Measurements from ENCODE around the gene MSI2.

The MSI2 gene

GRCh38 chr17:57557416-57557815 lies 301.1 kb downstream of the MSI2 start:
- DNase-seq (ENCODE audit: low read depth): no peak

GRCh38 chr17:57557834-57558681 lies 301.7 kb downstream of the MSI2 start:
- DNase-seq (ENCODE audit: low read depth): no peak

GRCh38 chr17:57559226-57559625 lies 302.9 kb downstream of the MSI2 start:
- DNase-seq (ENCODE audit: low read depth): no peak

DNA sequence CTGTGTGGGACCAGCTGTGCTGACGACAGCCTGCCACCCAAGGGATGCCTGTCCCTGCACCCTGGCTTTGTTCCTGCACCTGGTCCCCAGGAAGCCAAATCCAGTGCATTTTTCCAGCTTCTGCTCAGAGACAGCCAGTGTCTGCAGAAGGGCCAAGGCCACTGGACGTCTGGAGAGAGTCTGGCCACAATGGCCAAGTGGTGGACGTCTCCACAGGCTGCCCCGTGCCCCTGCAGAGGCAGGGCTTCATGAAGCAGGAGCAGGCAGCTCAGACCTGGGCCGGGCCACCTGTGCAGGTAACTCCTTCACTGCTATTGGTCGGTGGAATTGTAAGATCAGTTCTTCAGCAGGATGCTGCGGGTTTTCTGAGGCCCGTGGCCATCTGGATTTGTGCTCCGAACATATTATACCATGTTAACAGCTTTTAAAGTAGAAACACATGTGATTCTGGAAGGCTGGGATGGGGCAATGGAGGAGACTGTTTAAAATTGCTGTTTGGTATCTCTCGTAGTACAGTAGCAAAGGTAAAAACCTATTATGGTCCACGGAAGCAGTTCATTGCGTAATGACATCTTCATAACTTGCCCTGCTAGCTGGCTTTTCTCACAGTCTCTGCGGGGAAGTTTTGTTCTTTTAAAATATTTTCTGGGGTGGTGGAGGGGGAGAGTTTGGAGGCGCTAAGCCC lies 303.5 kb downstream of the MSI2 start:
- no peak for DNase-seq (ENCODE audit: low read depth)

GRCh38 chr17:57560319-57560705 lies 304.0 kb downstream of the MSI2 start:
- DNase-seq (ENCODE audit: low read depth): no peak

- DNase-seq (ENCODE audit: low read depth): no peak
These were observed 304.9 kb downstream of the MSI2 start for GRCh38 chr17:57561072-57561861.

DNA sequence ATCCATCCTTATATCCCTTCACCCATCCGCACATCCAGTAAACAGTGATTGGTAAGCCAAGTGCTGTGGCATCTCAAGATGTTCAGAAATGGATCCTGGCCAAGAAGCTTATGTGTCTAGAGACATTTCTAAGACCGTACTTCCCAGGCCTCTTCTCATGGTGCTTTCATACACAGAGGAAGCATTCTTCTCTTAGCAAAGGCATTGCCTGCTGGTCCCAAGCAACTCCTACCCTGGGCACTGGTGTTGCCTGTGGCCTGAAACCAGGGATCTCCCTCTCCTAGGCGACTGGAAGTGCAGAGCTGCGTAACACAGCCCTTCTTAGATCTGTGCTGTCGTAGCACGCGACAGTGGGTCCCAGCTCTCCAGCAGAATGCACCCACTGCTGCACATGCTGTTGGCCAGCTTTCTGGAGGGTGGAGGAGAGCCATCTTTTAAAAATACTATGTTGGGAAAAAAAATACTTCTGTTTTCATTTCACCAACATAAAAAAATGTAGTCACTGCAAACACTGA lies 305.9 kb downstream of the MSI2 start:
- DNase-seq (ENCODE audit: low read depth): no peak

DNA sequence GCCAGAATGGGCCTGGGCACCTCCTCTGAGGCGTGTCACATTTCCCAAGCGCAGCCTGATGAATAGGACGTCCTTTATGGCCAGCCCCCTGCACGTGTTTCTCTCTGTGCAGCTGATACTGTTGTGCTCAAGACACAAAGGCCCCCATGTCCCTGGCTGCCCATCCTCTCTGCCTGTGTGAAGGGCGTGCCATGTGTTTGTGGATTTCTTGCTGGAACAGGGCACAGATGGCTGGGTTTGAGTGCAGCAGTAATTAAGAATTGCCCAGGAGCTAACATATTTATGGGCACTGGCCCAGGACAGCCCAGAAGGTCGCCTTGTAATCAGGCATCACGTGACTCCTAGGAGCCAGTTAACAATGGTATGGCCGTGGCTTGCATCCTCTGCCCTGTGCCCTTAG lies 307.6 kb downstream of the MSI2 start:
- DNase-seq (ENCODE audit: low read depth): no peak

DNA sequence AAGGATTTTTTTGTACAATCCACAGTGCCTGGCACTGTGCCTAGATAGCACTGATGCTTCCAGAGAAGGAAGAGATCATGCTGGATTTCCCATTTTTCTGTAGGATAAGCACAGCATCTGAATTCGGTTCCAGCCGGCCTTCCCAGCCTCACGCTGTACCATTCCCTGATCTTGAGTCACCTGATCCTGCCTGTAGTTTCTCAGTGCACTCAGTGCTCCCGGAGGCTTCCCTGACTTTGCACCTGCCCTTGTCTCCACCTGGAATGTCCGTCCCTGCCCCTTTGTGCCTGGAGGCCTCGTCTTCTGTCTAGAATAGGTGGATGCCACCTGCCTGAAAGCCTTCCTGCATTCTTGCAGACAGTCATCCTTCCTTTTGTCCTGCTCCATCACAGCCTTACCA lies 308.9 kb downstream of the MSI2 start:
- no peak for DNase-seq (ENCODE audit: low read depth)

GRCh38 chr17:57566721-57567120 lies 310.4 kb downstream of the MSI2 start:
- DNase-seq (ENCODE audit: low read depth): no peak

GRCh38 chr17:57567251-57567650 lies 310.9 kb downstream of the MSI2 start:
- no peak for DNase-seq (ENCODE audit: low read depth)

- no peak for DNase-seq (ENCODE audit: low read depth)
These were observed 312.0 kb downstream of the MSI2 start for GRCh38 chr17:57568340-57568739.

- DNase-seq (ENCODE audit: low read depth): no peak
These were observed 312.7 kb downstream of the MSI2 start for GRCh38 chr17:57569021-57569420.

DNA sequence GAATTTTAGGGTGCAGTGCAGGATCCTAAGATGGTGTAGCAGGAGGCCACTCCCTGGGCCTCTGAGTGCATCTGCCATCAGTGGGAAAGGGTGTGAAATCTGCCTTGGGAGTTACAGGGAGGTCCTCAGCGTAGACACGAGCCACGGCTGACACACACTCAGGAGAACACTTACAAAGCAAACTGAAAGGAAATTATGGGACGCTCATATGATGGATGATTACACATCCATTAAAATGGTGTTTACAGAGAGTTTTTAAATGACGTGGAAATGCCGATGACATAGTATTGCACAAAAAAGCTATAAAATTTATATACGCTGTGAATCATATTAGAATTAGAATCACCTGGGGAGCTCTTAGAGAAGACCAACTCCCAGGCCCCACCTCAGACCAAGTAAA lies 313.5 kb downstream of the MSI2 start:
- DNase-seq (ENCODE audit: low read depth): no peak

GRCh38 chr17:57570724-57571344 lies 314.5 kb downstream of the MSI2 start:
- no peak for DNase-seq (ENCODE audit: low read depth)

GRCh38 chr17:57572062-57572461 lies 315.7 kb downstream of the MSI2 start:
- DNase-seq (ENCODE audit: low read depth): no peak

GRCh38 chr17:57572600-57572999 lies 316.3 kb downstream of the MSI2 start:
- DNase-seq (ENCODE audit: low read depth): no peak

- no peak for DNase-seq (ENCODE audit: low read depth)
These were observed 317.8 kb downstream of the MSI2 start for GRCh38 chr17:57574040-57574513.

GRCh38 chr17:57576744-57577143 lies 320.4 kb downstream of the MSI2 start:
- no peak for DNase-seq (ENCODE audit: low read depth)

DNA sequence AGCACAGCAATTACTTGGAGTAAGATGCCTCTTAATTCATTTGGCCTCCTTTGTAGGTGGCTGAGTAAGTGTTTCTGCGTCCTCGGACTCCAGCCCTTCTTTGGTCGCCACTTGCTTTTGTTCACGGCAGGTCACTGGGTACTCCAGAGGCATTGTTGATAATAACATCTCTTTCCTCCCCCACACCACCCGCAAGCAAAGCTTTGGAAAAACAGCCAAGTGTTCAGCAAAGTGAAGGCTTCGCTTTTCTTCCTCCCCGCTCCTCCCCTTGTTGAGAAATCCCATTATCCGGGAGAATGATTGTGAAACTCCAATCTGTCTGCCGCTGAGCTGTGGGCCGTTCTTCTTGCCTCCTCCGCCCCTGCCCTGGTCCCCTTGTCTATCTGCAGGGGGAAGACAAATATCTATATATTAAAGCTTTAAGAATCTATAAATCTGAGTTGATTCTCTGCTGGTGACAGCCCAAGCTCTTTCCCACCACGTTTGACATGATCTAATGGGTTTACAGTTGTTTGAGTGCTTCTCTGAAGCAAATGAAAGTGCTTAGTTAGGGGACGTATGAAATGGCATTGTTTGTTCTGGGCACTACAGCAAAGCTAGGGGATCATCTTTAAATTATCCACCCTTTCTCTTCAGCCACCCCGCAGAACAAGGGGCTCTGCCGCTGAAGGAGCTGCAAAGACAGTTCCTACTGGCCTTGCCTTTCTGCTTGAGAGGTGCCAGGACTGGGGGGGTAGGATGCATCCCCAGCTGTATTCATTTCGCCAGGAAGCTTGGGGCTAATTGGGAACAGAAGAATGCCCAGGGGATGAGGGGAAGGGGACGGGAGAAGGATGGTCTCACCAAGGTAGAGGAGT lies 321.7 kb downstream of the MSI2 start:
- no peak for DNase-seq (ENCODE audit: low read depth)

DNA sequence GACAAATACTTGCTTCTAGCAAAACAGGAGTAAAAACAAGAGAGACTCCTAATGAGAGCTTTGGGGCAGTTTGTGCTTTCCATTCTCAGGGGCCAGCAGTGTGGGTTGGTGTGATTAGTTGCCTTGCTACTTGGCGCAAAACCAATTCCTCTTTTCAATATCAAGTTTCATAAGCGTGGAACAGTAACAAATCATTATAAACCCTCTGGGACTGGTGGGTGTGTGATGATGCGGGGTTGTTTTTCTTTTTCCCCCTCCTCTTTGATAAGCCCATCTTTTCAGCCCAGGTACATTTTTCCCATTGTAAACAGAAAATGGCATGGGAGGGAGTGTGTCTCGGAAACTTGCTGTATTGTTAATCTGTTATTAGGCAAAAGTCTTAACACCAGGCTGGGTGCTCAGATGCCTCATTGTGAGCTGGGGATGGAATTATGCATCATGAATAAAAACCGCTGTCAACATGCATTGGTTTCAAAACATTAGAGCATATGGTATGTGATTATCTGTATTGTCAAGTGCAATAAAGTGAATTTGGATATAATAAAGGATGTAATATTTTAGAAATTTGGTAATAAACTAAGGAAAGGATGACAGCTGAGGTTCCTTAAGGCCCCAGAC lies 322.4 kb downstream of the MSI2 start:
- DNase-seq (ENCODE audit: low read depth): no peak

All from stimulated activated CD4-positive, alpha-beta T cell treated with anti-CD3 and anti-CD28 coated beads, Interleukin-2, amount 100 ng/mL, for 4 hours (primary cell).